8988T (cell line): ENCODE data around the gene SLC4A1AP.

Source experiments
- DNase-seq: peaks from one replicate; pipeline ENCODE4 v3.0.0; 2011

SLC4A1AP gene

DNA sequence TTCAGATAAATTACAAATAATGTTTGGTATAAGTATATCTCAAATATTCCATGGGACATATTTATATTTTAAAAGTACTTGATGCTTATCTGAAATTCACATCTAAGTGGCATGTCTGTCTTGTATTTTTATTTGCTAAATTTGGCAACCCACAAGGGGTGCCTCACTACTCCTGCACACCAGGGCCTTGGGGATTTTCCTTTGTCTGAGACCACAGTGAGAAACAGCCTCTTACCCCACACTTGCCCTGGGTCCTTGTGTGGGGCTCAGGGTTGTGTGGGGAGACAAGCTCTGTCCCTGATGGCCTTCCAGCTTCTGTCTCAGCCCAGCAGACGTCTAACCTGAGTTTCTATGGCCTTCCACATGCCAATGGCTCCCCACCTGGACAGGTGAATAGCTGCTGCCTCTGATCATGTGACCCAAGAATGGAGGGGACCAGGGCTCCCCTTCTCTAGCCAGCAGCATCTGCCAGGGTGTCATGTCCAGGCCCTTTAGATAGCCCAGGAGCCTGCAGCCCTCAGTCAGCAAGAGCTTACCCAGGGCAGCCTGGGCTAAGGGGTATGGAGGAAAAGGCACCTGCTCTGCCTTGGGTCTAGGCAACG is 58.3 kb downstream of the SLC4A1AP start:
- no peak for DNase-seq

DNA sequence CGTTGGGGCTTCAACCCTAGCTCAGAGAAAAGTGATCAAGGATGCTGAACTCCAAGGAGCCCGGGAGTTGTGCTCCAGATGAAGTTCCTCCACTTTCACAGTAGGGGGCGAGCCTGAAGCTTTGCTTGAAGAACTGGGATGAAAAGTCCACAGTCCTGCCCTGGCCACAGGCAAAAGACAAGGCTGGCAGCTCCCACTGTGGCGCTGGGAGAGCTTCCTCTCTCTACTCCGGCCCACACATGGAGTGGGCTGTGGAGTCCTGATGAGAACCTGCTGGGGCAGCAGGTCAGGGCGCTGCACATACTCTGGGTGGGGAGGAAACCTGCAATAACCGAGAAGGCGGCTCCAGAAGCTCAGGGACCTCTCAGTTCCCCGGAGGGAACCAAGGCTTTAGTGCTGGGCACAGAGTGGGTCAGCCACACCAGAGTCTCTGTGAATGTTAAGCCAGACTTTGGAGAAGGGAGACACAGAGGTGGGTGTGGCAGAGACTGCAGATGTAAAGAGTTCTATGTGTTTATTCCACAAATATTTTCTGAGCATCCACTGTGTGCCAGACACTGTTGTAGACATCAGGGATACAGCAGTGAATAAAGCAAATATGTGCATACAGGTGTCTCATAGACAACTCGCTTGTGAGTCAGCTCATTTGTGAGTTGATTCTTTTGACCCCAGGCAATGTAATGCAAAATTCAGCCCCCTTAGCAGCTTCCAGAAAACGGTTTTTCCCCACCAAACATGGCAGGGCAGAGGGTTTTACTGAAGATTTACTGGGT is 59.9 kb downstream of the SLC4A1AP start:
- peak; percentile 56 for DNase-seq

DNA sequence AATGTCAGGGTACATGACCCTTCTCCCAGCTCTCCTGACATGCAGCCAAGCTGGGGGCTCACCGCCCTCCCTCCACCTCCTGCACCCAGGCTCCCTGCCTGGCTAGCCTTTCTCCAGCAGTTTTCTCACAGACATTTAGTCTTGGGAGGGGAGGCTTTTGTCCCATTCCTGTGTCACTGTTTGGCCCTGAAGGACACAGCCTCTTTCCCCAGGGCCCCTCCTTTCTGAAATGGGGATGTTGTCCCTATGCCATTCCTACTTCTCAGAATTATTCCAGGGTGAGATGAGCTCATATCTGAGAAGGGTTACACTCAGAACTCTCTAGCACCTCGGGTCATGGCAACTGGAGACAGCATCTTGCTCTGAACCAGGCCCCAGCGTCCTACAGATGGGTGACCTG is 60.5 kb downstream of the SLC4A1AP start:
- no peak for DNase-seq

DNA sequence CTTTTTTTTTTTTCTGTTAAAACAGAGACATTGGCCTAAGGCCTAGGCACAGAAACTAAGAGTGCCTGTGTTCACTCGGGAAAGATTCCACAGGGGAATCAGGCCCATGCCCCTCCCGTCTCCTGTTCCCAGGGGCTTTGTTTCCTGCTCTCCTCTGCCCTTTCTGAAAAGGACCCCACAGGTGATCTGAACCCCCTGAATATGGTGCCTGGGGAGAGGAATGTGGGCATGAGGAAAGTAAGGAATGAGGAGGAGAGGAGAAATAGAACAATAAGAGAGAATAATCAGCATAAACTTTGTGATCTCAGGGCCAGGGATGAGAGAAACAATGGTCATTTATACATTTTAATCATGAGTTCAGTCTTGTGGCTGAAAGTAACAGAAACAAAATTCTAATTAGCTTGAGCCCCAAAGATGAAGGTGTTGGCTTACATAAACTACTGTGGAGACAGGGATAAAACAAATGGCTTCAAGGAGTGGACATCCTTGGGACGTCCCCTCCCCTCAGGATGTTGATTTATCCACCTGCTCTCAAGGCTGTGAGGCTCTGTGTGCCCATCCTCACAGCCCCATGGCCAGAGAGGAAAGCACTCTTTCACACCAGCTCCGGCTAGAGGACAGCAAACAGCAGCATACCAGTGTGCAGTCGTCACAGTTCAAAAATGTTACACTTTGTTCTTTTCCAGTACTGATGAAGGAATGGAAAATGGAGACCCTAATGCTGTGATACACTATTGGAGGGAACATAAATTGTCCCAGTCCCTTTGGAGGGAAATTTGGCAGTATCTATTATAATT is 61.4 kb downstream of the SLC4A1AP start:
- no peak for DNase-seq

DNA sequence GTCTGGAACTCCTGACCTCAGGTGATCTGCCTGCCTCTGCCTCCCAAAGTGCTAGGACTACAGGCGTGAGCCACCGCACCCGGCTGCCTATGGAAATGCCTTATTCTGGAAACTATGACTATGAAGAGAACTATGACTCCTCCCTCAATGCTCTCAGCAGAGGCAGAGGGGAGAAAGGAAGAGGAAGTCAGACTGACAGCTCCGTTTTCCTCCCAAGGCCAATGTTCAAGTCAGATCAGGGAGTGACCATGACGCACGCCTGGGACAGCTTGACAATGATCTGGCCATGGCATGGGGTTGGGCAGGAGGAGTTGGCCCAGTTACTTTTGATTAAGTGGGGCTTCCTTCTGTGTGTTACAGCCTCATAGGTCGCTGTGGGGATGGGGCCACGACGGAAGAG is 63.6 kb downstream of the SLC4A1AP start:
- no peak for DNase-seq

DNA sequence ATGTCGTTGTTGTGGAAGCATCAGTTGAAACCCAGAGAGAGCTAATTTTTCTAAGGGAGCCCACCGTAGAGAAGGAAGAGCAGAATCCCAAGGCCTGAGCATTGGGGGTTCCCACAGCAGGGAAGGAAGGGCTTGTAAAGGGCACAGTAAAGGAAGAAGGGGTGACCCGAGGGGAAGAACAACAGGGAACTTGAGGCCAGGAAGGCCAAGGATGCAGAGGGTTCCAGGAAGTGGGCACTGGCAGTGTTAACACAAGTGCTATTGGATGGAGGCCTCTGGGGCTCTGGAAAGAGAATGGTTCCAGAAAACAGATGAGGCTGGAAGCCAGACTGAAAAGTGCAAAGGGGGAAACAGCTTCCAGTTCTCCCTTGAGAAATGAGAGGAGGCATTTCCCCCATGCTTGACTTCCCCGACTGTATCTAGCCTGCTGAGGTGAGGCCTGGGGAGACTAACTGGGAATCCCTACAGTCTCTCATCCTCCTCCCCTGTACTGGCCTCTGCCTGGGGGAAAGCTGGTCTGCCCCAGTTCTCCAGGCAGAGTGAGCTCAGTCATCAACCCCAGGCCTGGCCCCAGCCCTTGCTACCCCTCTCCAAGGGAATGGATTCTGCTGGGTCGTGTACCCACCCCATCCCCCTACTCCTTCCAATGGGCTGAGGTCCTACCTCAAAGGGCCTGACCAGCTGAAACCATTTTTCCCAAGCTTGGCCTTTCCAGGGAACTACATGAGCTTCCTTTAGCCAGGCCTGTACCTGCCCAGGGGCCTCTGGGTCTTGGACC is 64.6 kb downstream of the SLC4A1AP start:
- DNase-seq, result no peak

DNA sequence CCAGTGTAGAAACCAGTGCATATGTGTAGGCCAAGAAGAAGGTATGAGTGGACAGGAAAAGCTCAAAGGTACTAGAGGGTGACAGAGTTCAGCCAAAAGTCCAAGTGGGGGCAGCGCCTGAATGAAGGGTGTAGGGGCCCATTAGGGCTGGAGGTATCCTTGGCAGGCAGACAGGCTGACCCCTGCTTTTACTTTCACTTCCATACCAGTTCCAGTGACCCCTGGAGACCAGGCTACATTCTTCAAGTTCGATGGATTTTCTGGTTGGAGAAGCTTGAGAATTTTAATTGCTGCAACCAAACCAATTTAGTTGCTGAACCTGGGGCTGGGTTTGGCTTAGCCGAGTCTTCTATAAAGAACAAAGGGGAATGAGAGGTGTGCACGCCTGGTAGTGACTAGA is 65.5 kb downstream of the SLC4A1AP start:
- no peak for DNase-seq

DNA sequence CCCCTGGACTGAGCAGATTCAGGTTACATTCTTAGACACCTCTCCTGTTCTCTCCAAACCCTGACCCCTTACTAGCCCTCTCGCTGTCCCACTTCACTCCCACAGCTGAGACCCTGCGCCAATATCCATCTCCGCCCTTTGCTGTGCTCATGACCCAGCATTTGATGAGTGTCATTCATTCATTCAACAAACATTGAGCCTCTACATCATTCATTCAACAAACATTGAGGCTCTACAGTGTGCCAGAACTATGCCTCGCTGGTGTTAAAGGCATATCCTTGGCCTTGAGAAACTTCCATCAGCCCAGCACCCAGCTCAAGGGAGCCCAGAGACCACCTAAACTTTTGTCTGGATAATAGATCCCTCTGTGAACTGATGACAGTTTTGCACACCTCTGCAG is 65.9 kb downstream of the SLC4A1AP start:
- DNase-seq, result no peak

DNA sequence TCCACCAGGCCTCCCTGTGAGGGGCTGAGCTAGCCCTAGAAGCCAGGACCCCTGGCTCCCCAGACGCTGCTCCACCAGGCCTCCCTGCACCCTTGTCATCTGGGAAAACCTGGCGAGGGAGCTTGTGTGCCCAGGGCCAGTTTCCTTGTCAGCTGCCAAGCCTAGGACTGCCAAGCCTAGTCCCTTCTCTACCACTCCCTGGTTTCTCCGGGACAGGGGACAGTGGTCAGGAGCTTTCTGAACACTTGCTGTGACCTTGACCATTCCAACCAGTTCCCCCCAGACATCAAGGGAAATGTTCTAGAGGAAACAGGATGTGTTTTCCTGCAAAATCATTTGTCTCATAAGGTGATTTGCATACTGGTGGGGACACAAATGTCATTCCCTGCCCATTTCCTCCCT is 66.6 kb downstream of the SLC4A1AP start:
- no peak for DNase-seq

DNA sequence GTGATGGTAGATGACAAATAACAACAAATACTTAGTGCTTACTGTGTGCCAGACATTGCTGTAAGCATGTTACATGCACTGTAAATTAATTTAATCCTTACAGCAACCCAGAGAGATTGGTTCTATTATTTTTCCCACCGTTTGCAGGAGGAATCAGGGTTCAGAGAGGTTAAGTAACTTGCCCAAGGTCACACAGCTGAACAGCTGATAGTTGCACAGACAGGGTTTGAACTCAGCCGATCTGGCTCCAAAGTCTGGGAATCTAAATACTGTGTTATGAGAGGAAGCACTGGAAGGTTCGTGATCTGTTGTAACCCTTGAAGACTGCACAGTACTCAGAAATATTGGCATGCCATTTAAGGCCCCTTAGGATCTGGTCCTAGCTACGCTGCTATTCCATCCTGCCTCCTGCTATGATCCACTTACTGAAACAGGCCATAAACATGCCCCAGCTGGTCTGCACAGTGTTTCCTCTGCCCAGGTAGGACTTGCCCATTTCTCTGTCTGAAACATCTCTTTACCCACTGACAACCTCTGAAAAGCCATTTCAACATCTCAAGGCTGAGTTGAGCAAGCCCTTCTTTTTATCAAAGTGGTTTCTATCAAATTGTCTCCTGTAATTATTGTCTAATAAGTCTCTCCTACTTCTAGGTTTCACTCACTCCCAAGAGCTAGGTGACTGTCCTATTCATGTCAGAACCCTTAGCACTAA is 67.4 kb downstream of the SLC4A1AP start:
- DNase-seq, result no peak

DNA sequence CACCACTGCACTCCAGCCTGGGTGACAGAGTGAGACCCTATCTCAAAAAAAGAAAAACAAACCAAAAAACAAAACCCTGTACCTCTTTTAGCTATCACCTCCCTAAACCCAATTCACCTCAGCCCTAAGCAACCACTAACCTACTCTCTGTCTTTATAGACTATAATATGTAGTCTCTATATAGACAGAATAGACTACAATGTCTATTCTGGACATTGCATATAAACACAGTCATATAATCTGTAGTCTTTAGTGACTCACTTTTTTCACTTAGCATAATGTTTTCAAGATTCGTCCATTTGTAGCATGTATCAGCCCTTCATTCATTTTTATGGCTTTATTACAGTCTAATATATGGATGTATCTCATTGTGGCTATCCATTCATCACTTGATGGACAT is 70.6 kb downstream of the SLC4A1AP start:
- DNase-seq, result no peak

DNA sequence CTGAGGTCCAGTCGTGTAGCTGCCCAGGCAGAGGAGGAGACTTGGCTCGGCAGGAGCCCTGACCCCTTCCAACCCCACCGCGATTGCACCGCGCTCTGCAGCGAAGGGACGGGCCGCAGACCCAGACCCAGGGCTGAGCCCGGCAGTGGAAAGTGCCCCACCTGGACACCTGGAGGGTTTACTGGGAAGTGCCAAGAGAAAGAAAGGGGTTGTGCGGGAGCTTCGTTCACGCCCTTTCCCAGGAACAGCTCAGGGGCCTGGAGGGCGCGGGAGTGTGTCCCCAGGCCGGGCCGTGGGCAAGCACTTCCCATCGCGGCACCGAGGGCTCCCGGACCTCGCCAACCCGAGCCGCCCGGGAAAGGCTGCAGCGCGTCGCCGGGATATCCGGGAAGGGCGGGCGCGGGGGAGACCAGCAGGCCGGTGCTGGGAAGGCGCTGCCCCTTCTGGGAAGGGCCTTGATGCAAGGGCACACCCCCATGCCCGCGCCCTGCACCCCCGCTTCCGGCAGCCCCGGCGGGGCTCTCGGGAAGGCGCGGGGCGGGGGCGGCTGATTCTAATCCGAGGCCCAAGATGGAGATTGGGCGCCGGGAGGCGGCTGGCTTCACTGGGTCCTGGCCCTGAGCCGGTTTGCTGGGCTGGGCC is 71.7 kb downstream of the SLC4A1AP start:
- DNase-seq, result no peak

DNA sequence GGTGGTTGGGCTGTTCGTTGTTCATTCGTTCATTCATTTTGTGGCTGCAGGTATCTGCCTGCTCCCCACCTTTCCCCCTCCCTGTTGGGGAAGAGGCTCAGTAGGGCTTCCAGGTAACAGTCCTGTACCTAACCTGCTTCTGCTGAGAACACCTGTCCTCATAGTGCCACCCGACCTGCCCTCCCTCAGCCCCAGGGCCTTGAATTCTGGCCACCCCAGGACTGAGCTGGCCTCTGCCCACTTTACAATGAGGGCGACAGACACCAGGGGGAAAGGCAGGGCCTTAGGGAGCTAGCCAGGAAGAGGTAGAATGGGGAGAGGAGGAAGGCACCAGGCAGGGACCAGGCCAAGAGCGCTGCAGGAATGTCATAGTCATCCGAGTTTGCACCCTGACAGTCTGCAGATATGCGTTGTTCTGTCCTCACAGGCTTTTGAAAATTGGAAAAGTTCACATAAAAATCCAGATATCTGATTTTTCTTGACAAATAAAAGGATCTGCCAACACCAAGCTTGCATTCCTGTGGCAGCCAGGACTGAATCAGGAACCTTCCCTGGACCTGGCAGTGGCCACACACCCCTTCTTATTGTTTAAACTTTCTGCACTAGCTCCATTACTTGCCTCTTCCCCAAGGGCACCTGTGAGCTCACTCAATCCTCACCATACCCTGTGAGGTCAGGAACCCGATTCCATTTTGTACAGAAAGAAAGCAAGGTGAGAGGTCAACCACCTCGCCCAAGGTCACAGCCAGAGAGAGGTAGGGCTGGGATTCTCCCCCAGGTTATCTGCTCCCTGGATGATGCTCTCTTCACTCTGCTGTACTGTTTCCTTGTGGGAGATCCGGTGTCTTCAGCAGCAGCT is 72.6 kb downstream of the SLC4A1AP start:
- no peak for DNase-seq

DNA sequence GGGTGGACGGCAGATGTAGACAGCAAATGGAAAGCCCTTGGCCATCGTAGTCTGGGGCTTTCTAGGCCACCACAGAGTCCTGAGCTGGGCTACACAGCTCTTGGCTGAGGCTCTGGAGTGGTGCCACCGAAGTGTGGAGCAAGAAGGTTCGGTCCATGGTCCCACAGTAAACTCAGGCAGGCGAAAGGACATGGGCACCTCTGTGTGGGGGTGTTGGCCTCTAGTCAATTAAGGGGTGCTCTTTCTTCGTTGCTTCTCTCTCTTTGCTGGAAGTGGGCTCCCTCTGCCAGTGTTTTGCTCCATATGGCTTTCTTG is 73.2 kb downstream of the SLC4A1AP start:
- no peak for DNase-seq

DNA sequence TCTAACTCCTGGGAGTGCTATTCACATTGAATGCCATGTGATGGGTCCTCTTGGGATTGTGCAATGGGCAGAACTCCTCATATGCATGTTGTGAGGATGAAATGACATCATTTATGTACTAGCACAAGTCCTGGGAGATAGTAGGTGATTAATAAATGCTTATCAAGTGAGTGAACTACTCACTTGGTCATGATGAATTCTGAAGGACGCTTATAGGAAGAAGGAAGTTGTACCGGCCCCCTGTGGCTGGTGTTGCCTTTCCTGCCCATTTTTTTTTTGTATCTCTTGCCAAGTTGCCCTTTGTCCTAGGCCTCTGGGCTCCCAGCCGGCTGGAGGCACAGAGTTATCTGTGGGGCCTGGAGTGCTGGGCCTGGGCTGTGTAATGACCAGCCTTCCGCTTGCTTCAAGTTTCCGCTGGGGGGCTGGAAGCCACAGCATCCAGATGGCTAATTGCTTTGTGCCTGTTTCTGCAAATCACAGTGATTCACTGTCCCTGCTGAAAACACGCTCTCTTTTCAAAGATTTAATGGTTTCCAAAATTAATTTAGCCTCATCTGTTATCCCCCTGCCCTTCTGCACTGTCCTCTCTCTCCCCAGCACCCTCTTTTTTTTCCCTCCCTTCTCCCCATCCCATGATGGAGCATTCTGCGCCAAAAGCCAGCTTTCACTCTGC is 74.1 kb downstream of the SLC4A1AP start:
- DNase-seq, result no peak

DNA sequence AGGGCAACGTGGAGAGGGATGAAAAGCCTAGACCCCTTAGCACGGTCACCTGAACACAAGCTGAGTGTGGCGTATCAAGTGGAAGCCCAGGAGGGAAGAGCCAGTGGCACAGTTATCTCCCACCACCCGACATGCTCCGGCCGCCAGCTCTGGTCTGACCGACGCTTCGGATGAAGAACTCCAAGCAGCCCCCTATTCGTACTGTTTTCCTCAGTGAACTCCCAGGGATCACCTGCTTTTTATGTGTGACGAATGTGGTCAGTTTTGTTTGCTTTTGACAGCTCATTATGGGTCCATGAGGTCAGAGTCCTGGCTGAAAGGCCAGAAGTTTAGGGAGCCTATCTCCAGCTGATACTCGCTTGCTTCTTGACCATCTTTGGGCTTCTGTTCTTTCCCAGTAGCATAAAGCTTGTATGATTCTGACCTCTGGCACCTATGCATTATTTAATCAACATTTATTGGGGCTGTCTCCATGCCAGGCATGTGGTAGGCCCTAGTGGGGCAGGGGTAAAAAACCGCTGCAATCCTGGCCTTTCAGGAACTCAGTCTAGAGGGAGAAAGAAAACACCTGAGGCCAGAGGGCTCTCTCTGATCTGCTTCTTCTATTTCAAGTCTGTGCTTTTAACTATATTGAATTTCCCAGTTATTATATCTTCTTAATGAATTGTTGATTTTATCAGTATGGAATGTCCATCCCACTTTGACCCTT is 74.8 kb downstream of the SLC4A1AP start:
- DNase-seq, result no peak

DNA sequence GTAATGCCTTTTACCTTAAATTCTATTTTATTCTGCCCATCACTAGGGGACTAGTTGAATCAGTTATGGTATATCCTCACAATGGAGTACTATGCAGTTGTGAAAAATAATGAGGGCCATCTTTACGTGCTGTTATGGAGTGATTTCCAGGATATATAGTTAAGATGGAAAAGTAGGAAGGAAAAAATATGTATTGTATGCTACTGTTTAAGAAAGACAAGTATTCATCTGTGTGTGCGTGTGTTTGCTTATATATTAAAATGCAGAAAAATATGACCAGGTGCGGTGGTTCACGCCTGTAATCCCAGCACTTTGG is 75.3 kb downstream of the SLC4A1AP start:
- DNase-seq, result no peak

DNA sequence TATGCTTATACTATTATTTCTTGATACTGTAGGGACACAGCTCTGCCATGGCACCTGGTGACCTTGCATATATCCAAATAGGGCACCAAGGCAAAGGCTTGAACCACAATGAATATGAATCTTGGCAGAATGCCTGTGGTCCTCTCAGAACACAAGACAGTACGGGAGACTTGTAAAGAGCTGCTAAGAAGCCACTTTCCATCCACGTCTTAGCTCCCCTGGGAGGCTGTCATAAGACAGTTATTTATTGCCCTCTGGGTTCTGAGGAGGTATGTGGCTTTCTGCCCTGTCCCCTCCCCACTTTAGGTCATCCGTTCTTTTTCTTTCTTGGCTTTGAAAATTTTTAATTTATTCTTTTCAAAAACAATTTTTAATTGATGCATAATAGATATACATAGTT is 78.0 kb downstream of the SLC4A1AP start:
- no peak for DNase-seq

DNA sequence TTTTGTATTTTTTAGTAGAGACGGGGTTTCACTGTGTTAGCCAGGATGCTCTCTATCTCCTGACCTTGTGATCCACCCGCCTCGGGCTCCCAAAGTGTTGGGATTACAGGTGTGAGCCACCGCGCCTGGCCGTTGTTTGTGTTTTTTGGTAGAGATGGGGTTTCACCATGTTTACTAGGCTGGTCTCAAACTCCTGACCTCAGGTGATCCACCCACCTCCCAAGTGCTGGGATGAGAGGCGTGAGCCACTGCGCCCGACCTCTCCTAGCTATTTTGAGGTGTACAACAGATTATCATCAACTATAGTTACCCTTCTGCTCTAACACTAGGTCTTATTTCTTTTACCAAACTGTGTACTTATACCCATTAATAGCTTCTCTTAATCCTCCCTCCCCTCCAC is 78.9 kb downstream of the SLC4A1AP start:
- no peak for DNase-seq
